ENCODE results near the gene CDO1. TPM values are rescaled to one million over a fixed set of nuclear protein-coding genes. Genes with fewer than 3 reads are reported as not detected.

Gene CDO1
- polyA plus RNA-seq, 1 experiment, result 2.0 TPM

GRCh38 chr5:115844321-115844817 lies 27.9 kb upstream of the CDO1 start:
- Histone ChIP-seq H3K36me3 (ENCODE audit: control insufficient read depth, insufficient read depth, low read length) (no peaks in the 10 kb centered on the region), H3K27me3 (ENCODE audit: control insufficient read depth, insufficient read depth, low read length) (no peaks in the 10 kb centered on the region), H3K4me3 (ENCODE audit: low read depth, low read length) (no peak overlapping the region)
- CTCF ChIA-PET, result no interaction called here
- DNase-seq (ENCODE audit: low read depth), result no peak
- POLR2A ChIA-PET, result no interaction called here
- TF ChIP-seq CTCF (IDR thresholded peaks at IDR 0.05; ENCODE audit: insufficient read depth, low read depth, low read length), result no peak

DNA sequence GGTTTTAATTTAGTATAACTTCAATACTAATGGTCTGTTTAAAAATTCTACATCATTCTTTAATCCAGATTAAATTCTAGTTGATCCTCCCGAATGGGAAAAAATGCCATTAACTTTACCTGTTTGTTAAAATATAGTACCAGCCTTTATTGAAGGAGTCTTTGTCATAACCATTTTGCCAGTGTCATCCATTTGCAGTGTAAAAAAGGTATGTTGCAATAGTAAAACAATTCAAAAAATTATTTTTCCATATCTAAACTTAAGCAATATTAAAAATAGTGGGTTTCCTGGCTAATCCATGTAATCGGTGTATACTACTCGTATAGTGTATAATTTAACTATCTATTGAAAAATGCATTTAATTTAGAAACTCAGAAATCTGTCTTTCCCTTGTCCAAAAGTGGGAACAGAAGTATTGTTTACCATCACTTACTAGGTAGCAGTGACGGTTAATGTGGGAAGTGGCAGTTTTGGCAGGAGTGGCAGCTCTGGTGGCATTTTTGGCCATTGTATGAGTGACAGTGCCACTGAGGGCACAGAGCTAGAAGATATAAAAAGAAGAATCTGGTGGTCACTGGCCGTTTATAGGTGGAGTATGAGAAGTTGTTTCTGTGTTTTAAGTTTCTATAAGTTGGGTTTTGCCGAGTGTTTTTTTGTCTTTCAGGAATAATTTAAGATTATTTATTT lies 27.1 kb upstream of the CDO1 start:
- ChIA-PET POLR2A (interaction anchor here (0.6 kb wide), 1 partner anchor 219 kb away, joined by 3 read pairs; no protein-coding TSS in a partner anchor), CTCF (no interaction called here)
- DNase-seq (ENCODE audit: low read depth), result no peak
- Histone ChIP-seq H3K4me3 (ENCODE audit: low read depth, low read length) (no peak overlapping the region), H3K27me3 (ENCODE audit: control insufficient read depth, insufficient read depth, low read length) (no peaks in the 10 kb centered on the region), H3K36me3 (ENCODE audit: control insufficient read depth, insufficient read depth, low read length) (no peaks in the 10 kb centered on the region)
- TF ChIP-seq CTCF (IDR thresholded peaks at IDR 0.05; ENCODE audit: insufficient read depth, low read depth, low read length), result no peak

GRCh38 chr5:115842952-115843351 lies 26.5 kb upstream of the CDO1 start:
- POLR2A ChIA-PET, result interaction anchor here (0.5 to 0.6 kb wide), 2 partner anchors 219 to 296 kb away, joined by 3 to 6 read pairs; no protein-coding TSS in a partner anchor
- Histone ChIP-seq H3K4me3 (ENCODE audit: low read depth, low read length) (peak overlapping the region; percentile 96), H3K36me3 (ENCODE audit: control insufficient read depth, insufficient read depth, low read length) (no peaks in the 10 kb centered on the region), H3K27me3 (ENCODE audit: control insufficient read depth, insufficient read depth, low read length) (no peaks in the 10 kb centered on the region)
- CTCF ChIA-PET, result interaction anchor here (0.8 kb wide), 1 partner anchor 227 kb away, joined by 3 read pairs; no protein-coding TSS in a partner anchor
- TF ChIP-seq CTCF (IDR thresholded peaks at IDR 0.05; ENCODE audit: insufficient read depth, low read depth, low read length), result no peak
- DNase-seq (ENCODE audit: low read depth), result no peak

DNA sequence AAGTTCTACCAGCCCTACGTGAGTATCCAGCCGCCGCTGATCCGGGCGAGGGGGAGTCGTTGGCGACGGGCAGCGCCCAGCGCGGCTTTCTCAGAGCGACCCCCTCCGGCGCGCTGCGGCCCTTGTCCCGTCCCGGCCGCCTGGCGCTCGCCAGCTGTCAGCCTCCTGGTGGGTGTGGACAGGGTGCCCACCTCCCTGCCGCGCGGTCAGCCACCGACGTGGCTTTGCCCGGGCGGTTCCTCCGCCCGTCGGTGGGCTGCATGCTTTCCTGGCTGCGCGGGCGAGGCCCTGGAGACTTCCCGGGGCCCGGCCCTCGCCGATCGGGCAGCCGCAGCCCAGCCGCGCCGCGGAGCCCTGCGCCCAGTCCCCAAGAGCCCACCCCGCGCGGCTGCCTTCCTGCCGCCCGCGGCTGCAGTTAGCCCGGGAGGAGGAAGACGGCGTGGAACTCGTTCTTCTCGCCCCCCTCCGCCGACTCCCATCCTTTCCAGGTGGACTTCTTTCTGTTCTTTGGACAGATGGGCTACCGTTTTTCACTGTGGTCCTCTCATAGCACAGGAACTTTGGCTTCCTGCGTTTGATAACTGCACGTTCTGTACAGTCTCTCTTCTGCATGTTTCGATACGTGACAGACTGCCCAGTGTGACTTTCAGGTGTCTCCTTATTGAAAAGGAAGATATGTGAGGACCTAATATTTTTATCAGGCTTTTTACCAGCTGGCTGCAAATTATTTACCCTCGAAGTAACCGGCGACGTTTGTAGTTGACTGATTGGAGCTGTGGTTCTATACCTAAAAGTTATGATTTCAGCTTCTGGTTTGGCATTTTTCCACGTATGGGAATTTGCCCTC lies 25.9 kb upstream of the CDO1 start:
- Histone ChIP-seq H3K27me3 (ENCODE audit: control insufficient read depth, insufficient read depth, low read length) (no peaks in the 10 kb centered on the region), H3K4me3 (ENCODE audit: low read depth, low read length) (peak overlapping the region; percentile 96), H3K36me3 (ENCODE audit: control insufficient read depth, insufficient read depth, low read length) (no peaks in the 10 kb centered on the region)
- ChIA-PET POLR2A (interaction anchor here (0.5 kb wide), 1 partner anchor 295 kb away, joined by 6 read pairs; no protein-coding TSS in a partner anchor), CTCF (interaction anchor here (0.6 to 0.8 kb wide), 2 partner anchors 128 to 228 kb away, joined by 3 read pairs; no protein-coding TSS in a partner anchor)
- TF ChIP-seq CTCF (IDR thresholded peaks at IDR 0.05; ENCODE audit: insufficient read depth, low read depth, low read length), result peak; percentile 27; the same call in 1 of the 2 replicates
- DNase-seq (ENCODE audit: low read depth), result no peak

All from BJ (cell line).